GM12878 (cell line): ENCODE results near the gene NUDT3. TPM values are rescaled to one million over a fixed set of nuclear protein-coding genes. Genes with fewer than 3 reads are reported as not detected.
A peak's percentile ranks its signal among the peaks of the same experiment; 100 is the strongest.

Experiments used
- ATAC-seq: fragments of 200-7000 bp; cut with Tn5 transposase; 3 replicates; pipeline ENCODE4 v1.9.1; 2020; ENCODE audit warnings: mild to moderate bottlenecking, moderate library complexity
- BruUV-seq: library from RNA; stranded (reverse); fragments of 400-500 nt; replicated peaks from 2 replicates; lab custom pipeline; 2021; lab: Mats Ljungman, UMichigan
- CTCF ChIA-PET: fragments of 300-600 bp; sonication (Branson Sonifier 250); formaldehyde crosslinking; extraction: SDS; loops from one replicate; lab custom pipeline; 2021; ENCODE audit warnings: inconsistent platforms; lab: Yijun Ruan, JAX
- POLR2A ChIA-PET: fragments of 350-600 bp; formaldehyde crosslinking; extraction: SDS; loops from one replicate; lab custom pipeline; 2021; ENCODE audit warnings: inconsistent platforms; lab: Charles Lee
- RAD21 ChIA-PET: fragments of 300-600 bp; sonication (Branson Sonifier 250); formaldehyde crosslinking; loops from one replicate; lab custom pipeline; 2023; ENCODE audit warnings: antibody characterized with exemption; ENCODE audit not compliant: unreplicated experiment; lab: Charles Lee
- SMC1A ChIA-PET: fragments of 300-600 bp; sonication (Branson Sonifier 250); formaldehyde crosslinking; loops from one replicate; lab custom pipeline; 2023; ENCODE audit not compliant: unreplicated experiment, uncharacterized antibody; lab: Charles Lee
- DNase-seq: peaks from one replicate; pipeline ENCODE4 v3.0.0-alpha.2; 2011; ENCODE audit warnings: low read depth, low spot score
- FAIRE-seq: peaks from 3 replicates; lab custom pipeline; 2011; peaks lifted over from hg19 to GRCh38; lab: Jason Lieb, UNC
- H2AFZ ChIP-seq: 2 replicates; pipeline ENCODE4 v1.6.0; 2011; ENCODE audit warnings: low read depth, low read length, control low read depth; ENCODE audit not compliant: control insufficient read depth
- H3K27ac ChIP-seq: 2 replicates; pipeline ENCODE4 v1.5.1; 2011; ENCODE audit warnings: control low read depth; ENCODE audit not compliant: control insufficient read depth, insufficient read depth
- H3K27me3 ChIP-seq, 2 experiments: replicated peaks in 1 of 2; 2 replicates each; pipeline versions ENCODE4 v1.6.0 to v1.6.1; 2011; ENCODE audit warnings: low read length in 1 of 2; ENCODE audit not compliant: control insufficient read depth in 2 of 2, insufficient read depth in 2 of 2
- H3K36me3 ChIP-seq, 2 experiments: 2 replicates each; pipeline ENCODE4 v1.5.1; 2011; ENCODE audit warnings: low read length in 1 of 2; ENCODE audit not compliant: control insufficient read depth in 2 of 2, insufficient read depth in 2 of 2
- H3K4me1 ChIP-seq: 2 replicates; pipeline ENCODE4 v1.6.1; 2011; ENCODE audit warnings: mild to moderate bottlenecking, low read length, moderate library complexity, mixed read lengths; ENCODE audit not compliant: control insufficient read depth, insufficient read depth
- H3K4me2 ChIP-seq: 2 replicates; pipeline ENCODE4 v1.6.0; 2011; ENCODE audit warnings: control low read depth; ENCODE audit not compliant: control insufficient read depth, insufficient read depth
- H3K4me3 ChIP-seq: fragments of 200-600 bp; sonication (generic); 2 replicates; pipeline ENCODE4 v1.5.1; 2016
- H3K79me2 ChIP-seq: 2 replicates; pipeline ENCODE4 v1.6.0; 2011; ENCODE audit warnings: low read length; ENCODE audit not compliant: control insufficient read depth, insufficient read depth
- H3K9ac ChIP-seq: 2 replicates; pipeline ENCODE4 v1.8.0; 2011; ENCODE audit warnings: low read length, control low read depth, mixed read lengths; ENCODE audit not compliant: control insufficient read depth, insufficient read depth
- H3K9me3 ChIP-seq: replicated peaks from 3 replicates; pipeline ENCODE4 v1.5.1; 2011; ENCODE audit warnings: mild to moderate bottlenecking, low read length; ENCODE audit not compliant: control insufficient read depth, insufficient read depth
- H4K20me1 ChIP-seq: 2 replicates; pipeline ENCODE4 v1.6.0; 2011; ENCODE audit not compliant: control insufficient read depth, insufficient read depth
- BACH1 ChIP-seq: fragments of 450-650 bp; IDR thresholded peaks from 2 replicates; pipeline ENCODE4 v1.6.1; 2017; ENCODE audit warnings: mild to moderate bottlenecking, borderline replicate concordance
- CREB1 ChIP-seq: IDR thresholded peaks from 2 replicates; pipeline ENCODE4 v1.6.1; 2012; ENCODE audit warnings: low read depth, mild to moderate bottlenecking, inconsistent platforms
- DPF2 ChIP-seq: fragments of 450-650 bp; IDR thresholded peaks from 2 replicates; pipeline ENCODE4 v1.6.1; 2017; ENCODE audit warnings: mild to moderate bottlenecking
- ETV6 ChIP-seq, 2 experiments: fragments of 450-650 bp in 1 of 2; IDR thresholded peaks in 1 of 2; conservative IDR thresholded peaks in 1 of 2; 2 replicates each; pipeline ENCODE4 v1.6.1; 2014; ENCODE audit warnings: antibody characterized with exemption in 1 of 2, borderline replicate concordance in 1 of 2, low read depth in 1 of 2, mild to moderate bottlenecking in 1 of 2, moderate library complexity in 1 of 2
- IRF3 ChIP-seq: fragments of 450-650 bp; IDR thresholded peaks from 2 replicates; pipeline ENCODE4 v1.6.1; 2014; ENCODE audit warnings: mild to moderate bottlenecking
- MXI1 ChIP-seq: fragments of 150-350 bp; IDR thresholded peaks from 2 replicates; pipeline ENCODE4 v1.6.1; 2011; ENCODE audit warnings: low read depth, mild to moderate bottlenecking, inconsistent platforms, low read length, improper control_type of control experiment
- NFXL1 ChIP-seq: fragments of 450-650 bp; IDR thresholded peaks from 2 replicates; pipeline ENCODE4 v1.6.1; 2017; ENCODE audit warnings: antibody characterized with exemption, mild to moderate bottlenecking, borderline replicate concordance
- NR2F1 ChIP-seq: fragments of 450-650 bp; conservative IDR thresholded peaks from 2 replicates; pipeline ENCODE4 v1.6.1; 2017; ENCODE audit warnings: mild to moderate bottlenecking
- POLR2A ChIP-seq: IDR thresholded peaks from 2 replicates; pipeline ENCODE4 v1.6.1; 2011; ENCODE audit warnings: low read depth, mild to moderate bottlenecking, low read length
- RAD21 ChIP-seq: IDR thresholded peaks from 2 replicates; pipeline ENCODE4 v1.6.1; 2011; ENCODE audit warnings: mild to moderate bottlenecking, low read depth, low read length, moderate library complexity; ENCODE audit not compliant: insufficient read depth
- RUNX3 ChIP-seq: IDR thresholded peaks from 2 replicates; pipeline ENCODE4 v1.6.1; 2012; ENCODE audit warnings: low read length, inconsistent platforms
- TCF3 ChIP-seq: IDR thresholded peaks from 2 replicates; pipeline ENCODE4 v1.6.1; 2012; ENCODE audit warnings: low read depth, mild to moderate bottlenecking, low read length, borderline replicate concordance; ENCODE audit not compliant: insufficient read depth
- WRNIP1 ChIP-seq: IDR thresholded peaks from 2 replicates; pipeline ENCODE4 v1.6.1; 2011; ENCODE audit warnings: low read depth, low read length, improper control_type of control experiment, borderline replicate concordance
- ZNF217 ChIP-seq: fragments of 450-650 bp; IDR thresholded peaks from 2 replicates; pipeline ENCODE4 v1.6.1; 2017; ENCODE audit warnings: antibody characterized with exemption, mild to moderate bottlenecking
- WGBS: methylation state at CpG from one replicate; pipeline ENCODE4 v1.1.6; 2016; ENCODE audit warnings: low lambda C conversion rate; ENCODE audit not compliant: insufficient replicate concordance, insufficient coverage; ENCODE audit errors: missing lambda C conversion rate; 5-methylcytosine and 5-hydroxymethylcytosine counted together
- in situ Hi-C: fragments of 300-500 bp; cut with MboI; formaldehyde crosslinking; loops from 9 replicates; pipeline ENCODE4 v1.14.3; 2018; ENCODE audit warnings: mixed read lengths
- intact Hi-C: fragments of 100-400 bp; cut with micrococcal nuclease; formaldehyde crosslinking; loops from one replicate; pipeline ENCODE4 v1.14.2; 2022; ENCODE audit not compliant: unreplicated experiment
- polyA plus RNA-seq, 11 experiments: library from polyadenylated mRNA; depleted of rRNA in 4 of 11; unstranded in 6 of 11; stranded (reverse) in 5 of 11; fragments of >200 nt; fragmentation: Nextera tagmentation in 4 of 11; fragmentation: Illumina TruSeq in 1 of 11; extraction: Ambion mirVana in 4 of 11; extraction: Trizol in 1 of 11; gene quantifications; 1 replicate in 1 of 11; 2 replicates in 10 of 11; pipeline versions ENCODE4 v1.2.1 to v1.2.3, GENCODE V29; 2011 to 2016; ENCODE audit warnings: inconsistent platforms in 2 of 11, missing spikeins in 2 of 11, low read depth in 1 of 11
- total RNA-seq, 4 experiments: library from RNA; depleted of rRNA in 3 of 4; stranded (reverse); fragments of >200 nt in 3 of 4; fragmentation: Illumina TruSeq in 1 of 4; extraction: Trizol in 1 of 4; gene quantifications; 2 replicates each; pipeline versions ENCODE4 v1.2.1 to v1.2.3, GENCODE V29; 2013 to 2021
- TF ChIP-seq, protein P1 (sequence below): IDR thresholded peaks from 2 replicates; pipeline ENCODE4 v1.6.1; 2011; ENCODE audit warnings: borderline replicate concordance, low read depth, mild to moderate bottlenecking, moderate library complexity, low read length; ENCODE audit not compliant: insufficient read depth, poor library complexity, severe bottlenecking

NUDT3 gene
- total and polyA plus RNA-seq, 10 of the 15 experiments (the other 5 are each of a cell fraction or from before 2014, with no cell fraction given) = 2.4 to 32.3 (median 25.5) TPM

- intact Hi-C loops = no loop called here
- Histone ChIP-seq H3K36me3 (no peaks in the 10 kb centered on the region), H2AFZ (no peak overlapping the region), H3K9me3 (no peaks in the 10 kb centered on the region), H3K79me2 (peaks cover 48% of the 10 kb centered on the region), H3K4me2 (no peak overlapping the region), H3K4me3 (no peak overlapping the region), H3K4me1 (peaks cover 7% of the 10 kb centered on the region; the same call in 1 of the 2 replicates), H4K20me1 (no peaks in the 10 kb centered on the region), H3K27ac (no peak overlapping the region; the same call in 1 of the 2 replicates), H3K27me3 (no peaks in the 10 kb centered on the region), H3K9ac (no peak overlapping the region)
- ATAC-seq = peak; percentile 28; the same call in 2 of the 3 replicates
- POLR2A ChIA-PET = interaction anchor here (0.6 kb wide), 2 partner anchors 10 to 35 kb away, joined by 3 to 4 read pairs; no protein-coding TSS in a partner anchor
- WGBS = 75% methylated on average over 2 of the region's 2 CpGs
- BruUV-seq = no TSS peak
- CTCF ChIA-PET = interaction anchor here (0.7 kb wide), 1 partner anchor 41 kb away, joined by 3 read pairs; no protein-coding TSS in a partner anchor
- FAIRE-seq = no peak
- RAD21 ChIA-PET = interaction anchor here (1.1 to 3.5 kb wide), 2 partner anchors 10 to 63 kb away, joined by 4 to 18 read pairs; no protein-coding TSS in a partner anchor
- TF ChIP-seq NR2F1 = 0 out of 2 replicates have a peak, but pooled peaks have one; percentile 39
- no peak for TF ChIP-seq NFXL1
- TF ChIP-seq RUNX3 = peak; percentile 54; the same call in 1 of the 2 replicates
- SMC1A ChIA-PET = interaction anchor here (0.6 to 5.0 kb wide), 5 partner anchors 9 to 50 kb away, joined by 3 to 26 read pairs (median 4); no protein-coding TSS in a partner anchor
- in situ Hi-C loops = no loop called here
- DNase-seq = no peak
Measured at GRCh38 chr6:34352305-34352937, 40.0 kb downstream of the NUDT3 start.

- SMC1A ChIA-PET = interaction anchor here (0.7 to 5.0 kb wide), 5 partner anchors 9 to 64 kb away, joined by 3 to 26 read pairs (median 3); no protein-coding TSS in a partner anchor
- no peak for DNase-seq
- FAIRE-seq = no peak
- Histone ChIP-seq H3K79me2 (peaks cover 48% of the 10 kb centered on the region), H3K27me3 (no peaks in the 10 kb centered on the region), H3K4me3 (no peak overlapping the region), H3K27ac (no peak overlapping the region), H3K9ac (no peak overlapping the region), H3K4me1 (peaks cover 15% of the 10 kb centered on the region), H3K9me3 (no peaks in the 10 kb centered on the region), H3K4me2 (no peak overlapping the region), H4K20me1 (no peaks in the 10 kb centered on the region), H3K36me3 (no peaks in the 10 kb centered on the region), H2AFZ (no peak overlapping the region)
- in situ Hi-C loops (no loop called here), intact Hi-C loops (no loop called here)
- ATAC-seq = no peak
- RAD21 ChIA-PET = interaction anchor here (3.5 kb wide), 1 partner anchor 12 kb away, joined by 18 read pairs; no protein-coding TSS in a partner anchor
- CTCF ChIA-PET = interaction anchor here (1.2 to 1.5 kb wide), 2 partner anchors 12 to 50 kb away, joined by 3 to 4 read pairs; no protein-coding TSS in a partner anchor
- WGBS = 100% methylated on average over 7 of the region's 7 CpGs
- POLR2A ChIA-PET = interaction anchor here (1.0 to 1.1 kb wide), 2 partner anchors 9 to 11 kb away, joined by 3 to 4 read pairs; no protein-coding TSS in a partner anchor
- no TSS peak for BruUV-seq
- no peak for TF ChIP-seq POLR2A
- no peak for TF ChIP-seq WRNIP1
- TF ChIP-seq, protein P1, sequence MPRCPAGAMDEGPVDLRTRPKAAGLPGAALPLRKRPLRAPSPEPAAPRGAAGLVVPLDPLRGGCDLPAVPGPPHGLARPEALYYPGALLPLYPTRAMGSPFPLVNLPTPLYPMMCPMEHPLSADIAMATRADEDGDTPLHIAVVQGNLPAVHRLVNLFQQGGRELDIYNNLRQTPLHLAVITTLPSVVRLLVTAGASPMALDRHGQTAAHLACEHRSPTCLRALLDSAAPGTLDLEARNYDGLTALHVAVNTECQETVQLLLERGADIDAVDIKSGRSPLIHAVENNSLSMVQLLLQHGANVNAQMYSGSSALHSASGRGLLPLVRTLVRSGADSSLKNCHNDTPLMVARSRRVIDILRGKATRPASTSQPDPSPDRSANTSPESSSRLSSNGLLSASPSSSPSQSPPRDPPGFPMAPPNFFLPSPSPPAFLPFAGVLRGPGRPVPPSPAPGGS = no peak
- no peak for TF ChIP-seq ETV6 (conservative IDR thresholded peaks at IDR 0.05 in 1 of 2, IDR thresholded peaks at IDR 0.05 in 1 of 2; ENCODE audit: borderline replicate concordance in 1 of 2, low read depth in 1 of 2)
- no peak for TF ChIP-seq DPF2
- no peak for TF ChIP-seq CREB1
- no peak for TF ChIP-seq ZNF217
- no peak for TF ChIP-seq BACH1
- no peak for TF ChIP-seq IRF3
- no peak for TF ChIP-seq TCF3
- TF ChIP-seq RAD21 = no peak
- no peak for TF ChIP-seq MXI1
Measured at GRCh38 chr6:34350934-34351217, 41.6 kb downstream of the NUDT3 start.
